Mucosa of descending colon (tissue), 3 donors: ENCODE results near the gene NPC2. TPM values are rescaled to one million over a fixed set of nuclear protein-coding genes. Genes with fewer than 3 reads are reported as not detected.
"Not testable (repeated sequence)": the region's sequence is repeated elsewhere in the genome, so short reads cannot be mapped to it uniquely, and the experiment has no call there.

Experiments
- ATAC-seq: fragments of 200-7000 bp; cut with Tn5 transposase; one replicate; pipeline ENCODE4 v1.9.1; 2020; ENCODE audit warnings: mild to moderate bottlenecking, moderate library complexity
- DNase-seq, 3 donors: peaks; one replicate each; pipeline ENCODE4 v3.0.0-alpha.2; 2020
- H3K36me3 ChIP-seq: fragments of 200-600 bp; one replicate; pipeline ENCODE4 v1.8.0; 2021; ENCODE audit warnings: low read depth, mild to moderate bottlenecking
- H3K4me1 ChIP-seq: fragments of 200-600 bp; one replicate; pipeline ENCODE4 v1.8.0; 2021; ENCODE audit warnings: low read depth, mild to moderate bottlenecking
- H3K4me3 ChIP-seq: fragments of 200-600 bp; one replicate; pipeline ENCODE4 v1.8.0; 2021; ENCODE audit warnings: mild to moderate bottlenecking
- H3K9me3 ChIP-seq: fragments of 200-600 bp; one replicate; pipeline ENCODE4 v1.8.0; 2021; ENCODE audit warnings: mild to moderate bottlenecking
- intact Hi-C, 2 donors: fragments of 100-400 bp; cut with DNase I in 1 of 2; cut with micrococcal nuclease in 1 of 2; formaldehyde crosslinking; loops; one replicate each; pipeline versions ENCODE4 v1.11.0 to v1.11.1; 2022; cut with DNase I, micrococcal nuclease
- total RNA-seq, 3 donors: library from RNA; stranded (reverse); fragmentation: NEBNext Ultra II Directional in 2 of 3; extraction: Animal tissue kit (Norgen Biotek cat#: 25700) in 2 of 3; gene quantifications; one replicate each; pipeline versions ENCODE4 v1.2.1 to v1.2.4, GENCODE V29; 2021 to 2023
- TF ChIP-seq, protein P1 (sequence below): fragments of 200-600 bp; IDR thresholded peaks from one replicate; pipeline ENCODE4 v1.8.0; 2022; ENCODE audit warnings: antibody characterized with exemption, mild to moderate bottlenecking
- donor health status: DM: no; HTN: no; CAD: no; lungs with moderate emphysema.
- donor health status: DM: no; HTN: no; CAD: no.
- donor health status: DM: no; HTN: yes; CAD: no.

The NPC2 gene
- total RNA-seq, 3 donors from 2014 or later = 150 to 212 (median 168) TPM

DNA sequence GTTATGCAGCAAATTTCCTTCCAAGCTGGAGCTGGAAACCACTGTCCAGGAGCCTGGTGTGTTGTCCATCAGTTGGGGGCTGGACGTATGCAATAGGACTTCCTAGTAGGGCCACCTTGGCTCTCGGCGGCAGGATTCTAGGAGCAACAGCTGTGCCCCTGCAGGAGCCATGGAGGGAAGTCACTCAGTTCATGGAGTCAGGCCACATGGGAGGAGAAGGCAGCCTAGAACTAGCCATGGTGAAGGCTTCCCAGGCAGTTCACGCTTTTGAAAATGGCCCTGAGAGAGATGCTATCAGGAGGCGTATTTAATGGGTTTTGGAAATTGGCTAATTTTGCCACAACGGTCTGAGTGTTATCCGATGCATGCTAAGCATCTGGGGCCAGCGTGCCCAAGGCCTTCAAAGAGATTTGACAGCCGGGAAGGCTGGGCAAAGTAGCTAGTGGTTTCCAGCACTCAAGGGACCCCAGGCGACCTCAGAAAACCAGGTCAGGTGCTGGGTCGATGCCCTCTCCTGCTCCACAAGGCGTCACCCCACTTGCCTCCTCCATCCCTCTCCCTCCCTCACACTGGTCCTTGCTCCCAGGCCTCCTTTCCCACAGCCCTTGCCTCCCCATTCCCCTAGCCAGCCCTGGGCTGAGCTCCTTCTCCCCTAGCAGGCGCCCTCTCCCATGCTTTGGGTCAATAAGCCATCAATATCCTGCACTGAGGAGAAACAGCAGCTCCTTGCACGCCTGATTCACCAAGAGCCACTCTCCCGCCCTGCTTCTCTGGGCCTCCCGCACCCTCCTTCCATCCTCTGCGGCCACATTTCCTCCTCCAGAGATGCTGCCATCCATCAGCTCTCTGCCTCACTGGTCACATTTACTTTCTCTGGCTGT lies 36.2 kb downstream of the NPC2 start:
- no peak for ATAC-seq
- TF ChIP-seq, protein P1, sequence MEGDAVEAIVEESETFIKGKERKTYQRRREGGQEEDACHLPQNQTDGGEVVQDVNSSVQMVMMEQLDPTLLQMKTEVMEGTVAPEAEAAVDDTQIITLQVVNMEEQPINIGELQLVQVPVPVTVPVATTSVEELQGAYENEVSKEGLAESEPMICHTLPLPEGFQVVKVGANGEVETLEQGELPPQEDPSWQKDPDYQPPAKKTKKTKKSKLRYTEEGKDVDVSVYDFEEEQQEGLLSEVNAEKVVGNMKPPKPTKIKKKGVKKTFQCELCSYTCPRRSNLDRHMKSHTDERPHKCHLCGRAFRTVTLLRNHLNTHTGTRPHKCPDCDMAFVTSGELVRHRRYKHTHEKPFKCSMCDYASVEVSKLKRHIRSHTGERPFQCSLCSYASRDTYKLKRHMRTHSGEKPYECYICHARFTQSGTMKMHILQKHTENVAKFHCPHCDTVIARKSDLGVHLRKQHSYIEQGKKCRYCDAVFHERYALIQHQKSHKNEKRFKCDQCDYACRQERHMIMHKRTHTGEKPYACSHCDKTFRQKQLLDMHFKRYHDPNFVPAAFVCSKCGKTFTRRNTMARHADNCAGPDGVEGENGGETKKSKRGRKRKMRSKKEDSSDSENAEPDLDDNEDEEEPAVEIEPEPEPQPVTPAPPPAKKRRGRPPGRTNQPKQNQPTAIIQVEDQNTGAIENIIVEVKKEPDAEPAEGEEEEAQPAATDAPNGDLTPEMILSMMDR = no peak
- intact Hi-C loops = no loop called here
- H3K4me3 ChIP-seq = no peak overlapping the region
- no peaks in the 10 kb centered on the region for H3K9me3 ChIP-seq
- no peaks in the 10 kb centered on the region for H3K4me1 ChIP-seq
- DNase-seq = no peak
- no peaks in the 10 kb centered on the region for H3K36me3 ChIP-seq

DNA sequence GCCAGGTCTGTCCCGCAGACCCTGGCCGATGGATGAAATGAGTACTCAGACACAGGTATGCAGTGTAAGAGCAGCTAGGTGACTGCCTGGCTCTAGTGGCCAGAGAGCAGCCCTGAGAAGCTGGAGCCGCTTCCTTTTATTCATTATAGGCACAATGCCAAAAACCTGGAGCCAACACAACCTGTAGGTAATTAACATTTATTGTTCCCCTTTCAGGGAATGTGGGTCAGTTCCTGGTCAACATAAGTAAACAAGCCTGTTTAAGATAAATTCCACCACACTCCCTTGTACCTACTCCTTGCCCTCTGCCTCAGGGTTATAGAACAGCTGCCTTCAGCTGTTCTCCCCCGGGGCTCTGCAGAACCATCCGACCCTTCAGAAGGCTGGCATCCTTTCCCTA lies 38.7 kb downstream of the NPC2 start:
- H3K9me3 ChIP-seq, DNase-seq, H3K4me1 ChIP-seq, H3K4me3 ChIP-seq, intact Hi-C loops, H3K36me3 ChIP-seq: not testable (repeated sequence)
- ATAC-seq = peak; percentile 52

DNA sequence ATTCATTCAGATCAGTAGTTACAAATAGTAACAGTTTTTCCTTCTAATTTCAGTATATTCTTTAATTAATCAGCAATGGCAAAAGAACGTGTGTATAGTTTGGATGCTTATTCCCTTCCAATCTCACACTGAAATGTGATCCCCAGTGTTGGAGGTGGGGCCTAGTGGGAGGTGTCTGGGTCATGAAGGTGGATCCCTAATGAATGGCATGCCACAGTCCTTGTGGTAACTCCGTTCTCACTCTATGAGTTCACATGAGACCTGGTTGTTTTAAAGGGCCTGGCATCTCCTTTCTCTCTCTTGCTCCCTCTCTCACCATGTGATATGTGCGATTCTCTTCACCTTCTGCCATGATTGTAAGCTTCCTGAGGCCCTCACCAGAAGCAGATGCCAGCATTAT lies 48.2 kb downstream of the NPC2 start:
- intact Hi-C loops = no loop called here
- DNase-seq (no peak), ATAC-seq (no peak)
- H3K9me3 ChIP-seq = no peaks in the 10 kb centered on the region
- no peak overlapping the region for H3K4me3 ChIP-seq
- no peaks in the 10 kb centered on the region for H3K4me1 ChIP-seq
- TF ChIP-seq, protein P1 = no peak
- no peaks in the 10 kb centered on the region for H3K36me3 ChIP-seq

DNA sequence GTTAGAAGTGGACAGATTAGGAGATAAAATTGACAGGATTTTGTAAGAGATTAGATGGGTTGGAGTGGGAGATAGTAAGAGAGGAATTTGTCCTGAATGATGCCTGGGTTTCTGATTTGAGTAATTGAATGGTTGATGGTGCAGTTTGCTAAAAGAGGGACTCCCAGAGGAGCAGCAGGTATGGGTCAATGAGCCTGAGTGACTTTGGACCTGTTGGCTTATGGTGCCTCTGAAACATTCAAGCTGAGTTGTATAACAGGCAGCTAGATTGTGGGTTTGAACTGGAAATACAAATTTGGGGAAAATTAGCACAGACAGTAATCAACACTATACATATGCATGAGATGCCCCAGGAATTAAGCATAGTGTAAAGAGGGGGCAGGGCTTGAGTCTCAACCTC lies 50.3 kb downstream of the NPC2 start:
- intact Hi-C loops = no loop called here
- no peaks in the 10 kb centered on the region for H3K4me1 ChIP-seq
- ATAC-seq (no peak), DNase-seq (no peak)
- no peaks in the 10 kb centered on the region for H3K36me3 ChIP-seq
- TF ChIP-seq, protein P1 = no peak
- no peak overlapping the region for H3K4me3 ChIP-seq
- no peaks in the 10 kb centered on the region for H3K9me3 ChIP-seq

DNA sequence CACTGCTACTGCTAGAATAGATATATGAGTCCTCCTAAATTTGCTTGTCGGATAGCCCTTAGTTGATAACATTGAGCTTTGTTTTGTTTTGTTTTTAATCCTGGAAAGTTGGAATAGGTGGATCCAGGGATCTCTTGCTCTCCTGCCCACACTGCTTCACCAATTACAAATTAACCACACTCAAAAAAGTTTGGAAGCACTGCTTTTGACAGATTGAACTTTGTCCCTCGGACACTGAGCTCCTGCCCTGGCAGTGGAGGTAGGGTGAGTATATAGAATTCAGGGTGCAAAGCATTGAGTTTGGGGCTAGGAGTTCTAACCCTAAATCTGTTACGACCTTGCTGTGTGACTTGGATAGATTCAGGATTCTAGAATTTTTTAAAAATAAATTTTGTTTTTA lies 52.0 kb downstream of the NPC2 start:
- TF ChIP-seq, protein P1 = no peak
- Histone ChIP-seq H3K36me3 (no peaks in the 10 kb centered on the region), H3K4me1 (no peaks in the 10 kb centered on the region), H3K4me3 (no peak overlapping the region), H3K9me3 (no peaks in the 10 kb centered on the region)
- DNase-seq (no peak), ATAC-seq (no peak)
- intact Hi-C loops = no loop called here

DNA sequence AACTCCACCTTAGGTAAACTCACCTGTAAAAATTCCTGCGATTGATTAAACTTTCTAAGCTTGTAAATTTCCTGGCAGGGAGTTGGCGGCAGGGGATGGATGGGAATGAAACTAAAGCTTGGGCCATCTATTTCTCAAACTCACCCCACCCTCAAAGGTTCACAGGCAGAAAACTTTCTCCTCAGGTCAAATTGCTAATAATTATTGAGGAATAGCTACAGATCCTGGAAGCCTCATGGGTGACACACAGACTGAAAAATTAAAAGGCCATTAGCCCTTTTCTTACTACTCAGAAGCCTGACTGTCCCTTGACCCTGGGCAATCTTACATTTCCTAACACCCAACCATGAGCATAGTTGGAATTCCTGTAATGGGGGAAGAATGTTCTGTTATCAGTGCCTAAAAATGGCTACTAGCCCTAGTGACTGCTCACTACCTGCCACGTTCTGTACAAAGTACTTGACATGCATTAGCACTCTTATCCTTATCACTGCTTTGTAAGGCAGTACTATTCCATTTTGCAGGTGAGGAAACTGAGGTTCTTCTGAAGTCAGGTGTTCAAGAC lies 54.7 kb downstream of the NPC2 start:
- TF ChIP-seq, protein P1 = no peak
- H3K4me3 ChIP-seq = no peak overlapping the region

More for the DNA sequence above, 54.7 kb downstream of the NPC2 start:
- intact Hi-C loops = no loop called here
- ATAC-seq (no peak), DNase-seq (no peak)
- no peaks in the 10 kb centered on the region for H3K4me1 ChIP-seq
- H3K36me3 ChIP-seq = no peaks in the 10 kb centered on the region
- H3K9me3 ChIP-seq = no peaks in the 10 kb centered on the region
